HEK293T (cell line): ENCODE measurements around the gene NUAK1.

Source experiments
- CTCF ChIA-PET: fragments of 350-600 bp; formaldehyde crosslinking; extraction: SDS; loops from one replicate; lab custom pipeline; 2021; ENCODE audit warnings: antibody characterized with exemption, inconsistent platforms; lab: Yijun Ruan, JAX
- POLR2A ChIA-PET: fragments of 350-600 bp; formaldehyde crosslinking; extraction: SDS; loops from one replicate; lab custom pipeline; 2020; ENCODE audit warnings: antibody characterized with exemption, inconsistent platforms; lab: Yijun Ruan, JAX
- DNase-seq: peaks from one replicate; pipeline ENCODE4 v3.0.0; 2012; ENCODE audit warnings: mixed read lengths; ENCODE audit errors: extremely low spot score
- ARNT ChIP-seq: fragments of 450-650 bp; IDR thresholded peaks from 2 replicates; pipeline ENCODE4 v1.6.1; 2017; ENCODE audit warnings: mild to moderate bottlenecking
- BHLHE40 ChIP-seq: fragments of 450-650 bp; IDR thresholded peaks from 2 replicates; pipeline ENCODE4 v1.6.1; 2016; ENCODE audit warnings: mild to moderate bottlenecking, moderate library complexity, borderline replicate concordance
- CTBP1 ChIP-seq: fragments of 450-650 bp; IDR thresholded peaks from 2 replicates; pipeline ENCODE4 v1.6.1; 2016; ENCODE audit warnings: borderline replicate concordance
- ELF4 ChIP-seq: fragments of 450-650 bp; IDR thresholded peaks from 2 replicates; pipeline ENCODE4 v1.6.1; 2017; ENCODE audit warnings: antibody characterized with exemption
- FOXA1 ChIP-seq: fragments of 450-650 bp; IDR thresholded peaks from 2 replicates; pipeline ENCODE4 v1.6.1; 2016; ENCODE audit warnings: mild to moderate bottlenecking
- FOXK2 ChIP-seq: fragments of 450-650 bp; IDR thresholded peaks from 2 replicates; pipeline ENCODE4 v1.6.1; 2016; ENCODE audit warnings: mild to moderate bottlenecking
- FOXM1 ChIP-seq: fragments of 450-650 bp; IDR thresholded peaks from 2 replicates; pipeline ENCODE4 v1.6.1; 2017; ENCODE audit warnings: mild to moderate bottlenecking, borderline replicate concordance
- HDGF ChIP-seq: fragments of 450-650 bp; IDR thresholded peaks from 2 replicates; pipeline ENCODE4 v1.6.1; 2017; ENCODE audit warnings: antibody characterized with exemption, borderline replicate concordance
- L3MBTL2 ChIP-seq: fragments of 450-650 bp; conservative IDR thresholded peaks from 2 replicates; pipeline ENCODE4 v1.6.1; 2016; ENCODE audit warnings: mild to moderate bottlenecking
- LEF1 ChIP-seq: fragments of 450-650 bp; IDR thresholded peaks from 2 replicates; pipeline ENCODE4 v1.6.1; 2017; ENCODE audit warnings: mild to moderate bottlenecking, borderline replicate concordance
- NFRKB ChIP-seq: fragments of 450-650 bp; IDR thresholded peaks from 2 replicates; pipeline ENCODE4 v1.6.1; 2016; ENCODE audit warnings: mild to moderate bottlenecking, moderate library complexity
- SP1 ChIP-seq: fragments of 450-650 bp; IDR thresholded peaks from 2 replicates; pipeline ENCODE4 v1.6.1; 2017
- SUZ12 ChIP-seq: fragments of 450-650 bp; IDR thresholded peaks from 2 replicates; pipeline ENCODE4 v1.6.1; 2016; ENCODE audit warnings: mild to moderate bottlenecking
- TARDBP ChIP-seq: fragments of 450-650 bp; IDR thresholded peaks from 2 replicates; pipeline ENCODE4 v1.6.1; 2016
- ZNF384 ChIP-seq: fragments of 450-650 bp; IDR thresholded peaks from 2 replicates; pipeline ENCODE4 v1.6.1; 2016
- TF ChIP-seq, protein P1 (sequence below): fragments of 450-650 bp; IDR thresholded peaks from 2 replicates; pipeline ENCODE4 v1.6.1; 2016

The NUAK1 gene

DNA sequence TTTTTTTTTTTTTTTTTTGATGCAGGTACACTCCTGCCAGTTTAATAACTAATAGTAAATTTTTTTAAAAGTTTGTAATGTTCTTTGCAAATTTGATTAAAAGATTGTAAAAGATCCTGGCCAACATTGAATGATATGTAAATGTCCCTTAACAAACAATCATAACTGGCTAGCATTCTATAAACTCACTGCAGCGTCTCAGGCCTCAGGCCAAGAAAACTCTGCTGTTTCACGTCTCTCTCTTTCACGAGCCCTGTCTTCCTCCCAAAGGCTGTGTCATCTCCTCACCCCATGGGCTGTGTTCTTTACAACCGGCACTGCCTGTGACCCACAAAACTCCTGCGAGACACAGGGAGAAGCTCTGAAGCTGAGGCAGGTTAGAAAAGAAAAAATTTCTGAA lies 103.3 kb downstream of the NUAK1 start:
- CTCF ChIA-PET: no interaction called here
- POLR2A ChIA-PET: no interaction called here
- no peak for DNase-seq
- TF ChIP-seq ELF4: no peak
- no peak for TF ChIP-seq SP1
- TF ChIP-seq NFRKB: no peak
- TF ChIP-seq FOXA1: no peak
- TF ChIP-seq, protein P1, sequence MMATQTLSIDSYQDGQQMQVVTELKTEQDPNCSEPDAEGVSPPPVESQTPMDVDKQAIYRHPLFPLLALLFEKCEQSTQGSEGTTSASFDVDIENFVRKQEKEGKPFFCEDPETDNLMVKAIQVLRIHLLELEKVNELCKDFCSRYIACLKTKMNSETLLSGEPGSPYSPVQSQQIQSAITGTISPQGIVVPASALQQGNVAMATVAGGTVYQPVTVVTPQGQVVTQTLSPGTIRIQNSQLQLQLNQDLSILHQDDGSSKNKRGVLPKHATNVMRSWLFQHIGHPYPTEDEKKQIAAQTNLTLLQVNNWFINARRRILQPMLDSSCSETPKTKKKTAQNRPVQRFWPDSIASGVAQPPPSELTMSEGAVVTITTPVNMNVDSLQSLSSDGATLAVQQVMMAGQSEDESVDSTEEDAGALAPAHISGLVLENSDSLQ: no peak
- TF ChIP-seq ARNT: no peak
- TF ChIP-seq L3MBTL2: no peak
- no peak for TF ChIP-seq CTBP1
- TF ChIP-seq LEF1: no peak
- no peak for TF ChIP-seq ZNF384
- no peak for TF ChIP-seq FOXM1
- no peak for TF ChIP-seq HDGF
- no peak for TF ChIP-seq TARDBP
- TF ChIP-seq BHLHE40: no peak
- TF ChIP-seq SUZ12: no peak

DNA sequence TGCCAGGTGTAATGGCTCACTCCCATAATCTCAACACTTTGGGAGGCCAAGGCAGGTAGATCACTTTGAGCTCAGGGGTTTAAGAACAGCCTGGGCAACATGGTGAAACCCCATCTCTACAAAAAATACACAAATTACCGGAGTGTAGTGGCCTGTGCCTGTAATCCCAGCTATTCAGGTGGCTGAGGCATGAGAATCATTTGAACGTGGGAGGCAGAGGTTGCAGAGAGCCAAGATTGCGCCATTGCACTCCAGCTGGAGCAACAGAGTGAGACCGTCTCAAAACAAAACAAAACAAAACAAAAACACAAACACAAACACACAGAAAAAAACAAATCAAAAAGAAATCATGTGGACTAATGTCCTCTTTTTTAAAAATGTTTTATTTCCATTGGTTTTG lies 104.4 kb downstream of the NUAK1 start:
- ChIA-PET CTCF (no interaction called here), POLR2A (no interaction called here)
- TF ChIP-seq ELF4 (no peak), BHLHE40 (no peak), CTBP1 (no peak), L3MBTL2 (no peak), FOXM1 (no peak), NFRKB (no peak), FOXA1 (no peak), TARDBP (no peak), ARNT (no peak), SP1 (no peak), HDGF (no peak), LEF1 (no peak)
- DNase-seq: no peak

DNA sequence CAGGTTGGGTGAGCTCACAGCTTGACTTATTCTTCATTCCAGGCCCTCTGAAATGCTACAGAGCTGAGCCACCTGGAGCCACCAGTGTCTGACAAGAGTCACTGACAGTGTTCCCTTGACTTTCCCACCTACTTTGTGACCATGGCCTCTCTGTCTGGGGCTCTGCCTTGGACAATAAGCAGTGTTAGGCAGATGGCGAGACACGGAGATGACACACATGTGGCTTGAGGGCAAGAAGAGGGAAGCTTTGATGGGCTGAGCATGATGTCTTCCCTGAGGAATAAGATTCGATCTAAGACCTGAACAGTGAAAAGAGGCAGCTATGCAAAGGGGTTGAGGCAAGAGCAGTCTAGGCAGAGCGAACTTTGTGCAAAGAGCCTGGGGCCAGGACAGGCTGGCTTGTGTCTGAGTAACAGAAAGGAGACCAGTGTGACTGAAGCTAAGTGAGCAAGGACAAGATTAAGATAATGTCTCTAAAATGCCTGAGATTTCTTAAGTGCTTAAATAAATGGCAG lies 105.5 kb downstream of the NUAK1 start:
- no peak for TF ChIP-seq BHLHE40
- TF ChIP-seq HDGF: no peak
- no peak for TF ChIP-seq CTBP1
- no peak for TF ChIP-seq L3MBTL2
- TF ChIP-seq ELF4: no peak
- TF ChIP-seq, protein P1: no peak
- no peak for TF ChIP-seq SUZ12
- no peak for TF ChIP-seq TARDBP
- TF ChIP-seq LEF1: no peak
- no peak for TF ChIP-seq ARNT
- no peak for TF ChIP-seq FOXK2
- TF ChIP-seq NFRKB: no peak
- TF ChIP-seq FOXA1: no peak
- no peak for TF ChIP-seq ZNF384
- TF ChIP-seq FOXM1: no peak
- no peak for TF ChIP-seq SP1
- CTCF ChIA-PET: no interaction called here
- DNase-seq: no peak
- POLR2A ChIA-PET: no interaction called here

DNA sequence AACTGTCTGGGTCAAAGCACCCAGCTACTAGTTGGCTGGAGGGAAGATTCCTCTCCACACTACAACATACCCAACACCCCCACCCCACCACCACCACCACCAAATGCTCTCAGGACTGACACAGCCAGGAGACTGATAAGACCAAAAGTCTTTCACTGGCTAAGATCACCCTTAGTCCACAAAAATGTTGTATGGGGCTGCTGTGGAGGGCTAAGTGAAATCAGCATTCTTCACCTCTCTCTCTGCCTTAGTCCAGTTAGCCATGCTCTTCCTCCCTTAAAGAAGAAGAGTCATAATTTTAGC lies 106.2 kb downstream of the NUAK1 start:
- TF ChIP-seq ARNT (no peak), ELF4 (no peak), LEF1 (no peak), BHLHE40 (no peak), CTBP1 (no peak), TARDBP (no peak), FOXM1 (no peak), SUZ12 (no peak), ZNF384 (no peak), SP1 (no peak), FOXA1 (no peak), L3MBTL2 (no peak)
- CTCF ChIA-PET: no interaction called here
- POLR2A ChIA-PET: no interaction called here
- DNase-seq: no peak

DNA sequence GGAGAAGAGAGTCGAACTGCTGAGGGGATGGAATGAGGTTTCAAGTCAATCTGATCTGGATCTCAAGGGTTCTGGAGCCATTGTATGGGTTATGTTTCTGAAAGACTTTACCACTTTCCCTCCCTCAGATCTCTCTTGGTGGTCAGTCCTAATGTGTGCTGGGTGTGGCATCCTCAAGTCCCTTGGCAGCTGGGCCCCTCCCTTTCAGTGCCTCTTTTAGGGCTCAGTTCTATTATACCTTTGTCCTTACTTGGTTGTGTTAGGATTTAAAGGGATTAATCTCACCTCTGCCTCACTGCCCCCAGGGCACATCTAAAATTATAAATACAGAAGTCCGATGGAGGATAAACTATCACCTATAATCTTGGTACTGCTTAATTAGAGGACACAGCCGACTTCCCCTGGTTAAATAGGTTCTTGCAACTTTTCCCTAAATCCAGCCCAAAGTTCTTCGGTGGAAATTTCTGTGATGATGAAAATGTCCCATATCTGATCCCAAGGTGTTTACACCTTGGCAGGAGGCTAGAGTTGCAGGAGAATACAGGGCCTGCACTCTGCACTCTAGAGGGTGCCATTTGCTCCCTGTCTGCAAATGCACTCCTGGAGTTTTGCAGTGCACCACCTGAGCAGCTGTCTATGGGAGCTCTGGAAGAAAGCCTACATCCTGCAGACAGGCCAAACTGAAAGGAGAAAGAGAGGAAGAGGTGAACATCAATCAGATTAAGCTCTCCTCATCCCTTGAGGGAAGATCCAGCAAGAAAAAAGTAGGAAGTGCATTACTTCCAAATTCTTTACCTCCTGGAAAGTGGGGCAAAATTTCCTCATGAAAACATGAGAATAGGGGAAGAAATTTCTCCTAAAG lies 106.8 kb downstream of the NUAK1 start:
- ChIA-PET CTCF (interaction anchor here (1.2 kb wide), 1 partner anchor 104 kb away, joined by 3 read pairs; no protein-coding TSS in a partner anchor), POLR2A (no interaction called here)
- no peak for DNase-seq
- TF ChIP-seq LEF1 (no peak), FOXA1 (no peak), ARNT (no peak), BHLHE40 (no peak), FOXK2 (no peak)
- TF ChIP-seq, protein P1: no peak
